OCI-LY3 (cell line): ENCODE measurements around the gene OGFOD2.

Experiments
- H2AFZ ChIP-seq: fragments of 200-600, 300-600 bp; shearing (Covaris generic); 2 replicates; pipeline ENCODE4 v1.6.0; 2014; ENCODE audit warnings: antibody characterized with exemption, low read depth, low read length
- H3K27ac ChIP-seq: fragments of 200-600, 300-600 bp; sonication (generic); 2 replicates; pipeline ENCODE4 v1.5.1; 2014; ENCODE audit warnings: mild to moderate bottlenecking, low read length, moderate library complexity, mixed read lengths
- H3K27me3 ChIP-seq: fragments of 200-600, 300-600 bp; sonication (generic); 2 replicates; pipeline ENCODE4 v1.6.1; 2014; ENCODE audit warnings: low read depth, low read length, mixed read lengths
- H3K36me3 ChIP-seq: fragments of 200-600, 300-600 bp; sonication (generic); replicated peaks from 2 replicates; pipeline ENCODE3; 2014; ENCODE audit warnings: low read depth, low read length, mixed read lengths
- H3K4me1 ChIP-seq: fragments of 300-600, 200-600 bp; sonication (generic); 2 replicates; pipeline ENCODE4 v1.6.1; 2014; ENCODE audit warnings: low read length, mixed read lengths
- H3K4me2 ChIP-seq: fragments of 200-600, 300-600 bp; sonication (generic); 2 replicates; pipeline ENCODE4 v1.6.1; 2014; ENCODE audit warnings: low read length, mixed read lengths
- H3K4me3 ChIP-seq: fragments of 300-600, 200-600 bp; sonication (generic); 2 replicates; pipeline ENCODE4 v1.5.1; 2014; ENCODE audit warnings: antibody characterized with exemption, mild to moderate bottlenecking, low read length, moderate library complexity
- H3K79me2 ChIP-seq: fragments of 300-600, 200-600 bp; shearing (Covaris generic); 2 replicates; pipeline ENCODE4 v1.6.1; 2014; ENCODE audit warnings: mild to moderate bottlenecking, low read length, mixed read lengths
- H3K9ac ChIP-seq: fragments of 300-600, 200-600 bp; shearing (Covaris generic); 2 replicates; pipeline ENCODE4 v1.6.0; 2014; ENCODE audit warnings: mild to moderate bottlenecking, low read length, moderate library complexity
- H3K9me3 ChIP-seq: fragments of 200-600, 300-600 bp; shearing (Covaris generic); 2 replicates; pipeline ENCODE4 v1.6.1; 2014; ENCODE audit warnings: low read length, mixed read lengths; ENCODE audit not compliant: insufficient read depth
- H4K20me1 ChIP-seq: fragments of 200-600, 300-600 bp; sonication (generic); 2 replicates; pipeline ENCODE4 v1.6.1; 2016; ENCODE audit warnings: low read length, mixed read lengths; ENCODE audit not compliant: insufficient read depth
- CTCF ChIP-seq: fragments of 200-600, 300-600 bp; sonication (generic); IDR thresholded peaks from 2 replicates; pipeline ENCODE4 v1.5.1; 2014; ENCODE audit warnings: antibody characterized with exemption, low read length, low read depth
- EZH2phosphoT487 ChIP-seq: fragments of 200-600 bp; shearing (Covaris generic); IDR thresholded peaks from 2 replicates; pipeline ENCODE4 v1.6.1; 2018; ENCODE audit warnings: antibody characterized with exemption, mixed run types, low read depth

OGFOD2 gene

GRCh38 chr12:122943196-122943595, 31.8 kb upstream of the OGFOD2 start:
- Histone ChIP-seq H3K36me3 (no peaks in the 10 kb centered on the region), H3K27ac (no peak overlapping the region), H3K4me2 (no peak overlapping the region), H3K9me3 (no peaks in the 10 kb centered on the region), H3K4me3 (no peak overlapping the region), H2AFZ (no peak overlapping the region), H4K20me1 (no peaks in the 10 kb centered on the region), H3K79me2 (no peaks in the 10 kb centered on the region), H3K27me3 (peaks cover 10% of the 10 kb centered on the region; the same call in 1 of the 2 replicates), H3K4me1 (peaks cover 7% of the 10 kb centered on the region; the same call in 1 of the 2 replicates), H3K9ac (no peak overlapping the region)
- TF ChIP-seq CTCF (no peak), EZH2phosphoT487 (no peak)

DNA sequence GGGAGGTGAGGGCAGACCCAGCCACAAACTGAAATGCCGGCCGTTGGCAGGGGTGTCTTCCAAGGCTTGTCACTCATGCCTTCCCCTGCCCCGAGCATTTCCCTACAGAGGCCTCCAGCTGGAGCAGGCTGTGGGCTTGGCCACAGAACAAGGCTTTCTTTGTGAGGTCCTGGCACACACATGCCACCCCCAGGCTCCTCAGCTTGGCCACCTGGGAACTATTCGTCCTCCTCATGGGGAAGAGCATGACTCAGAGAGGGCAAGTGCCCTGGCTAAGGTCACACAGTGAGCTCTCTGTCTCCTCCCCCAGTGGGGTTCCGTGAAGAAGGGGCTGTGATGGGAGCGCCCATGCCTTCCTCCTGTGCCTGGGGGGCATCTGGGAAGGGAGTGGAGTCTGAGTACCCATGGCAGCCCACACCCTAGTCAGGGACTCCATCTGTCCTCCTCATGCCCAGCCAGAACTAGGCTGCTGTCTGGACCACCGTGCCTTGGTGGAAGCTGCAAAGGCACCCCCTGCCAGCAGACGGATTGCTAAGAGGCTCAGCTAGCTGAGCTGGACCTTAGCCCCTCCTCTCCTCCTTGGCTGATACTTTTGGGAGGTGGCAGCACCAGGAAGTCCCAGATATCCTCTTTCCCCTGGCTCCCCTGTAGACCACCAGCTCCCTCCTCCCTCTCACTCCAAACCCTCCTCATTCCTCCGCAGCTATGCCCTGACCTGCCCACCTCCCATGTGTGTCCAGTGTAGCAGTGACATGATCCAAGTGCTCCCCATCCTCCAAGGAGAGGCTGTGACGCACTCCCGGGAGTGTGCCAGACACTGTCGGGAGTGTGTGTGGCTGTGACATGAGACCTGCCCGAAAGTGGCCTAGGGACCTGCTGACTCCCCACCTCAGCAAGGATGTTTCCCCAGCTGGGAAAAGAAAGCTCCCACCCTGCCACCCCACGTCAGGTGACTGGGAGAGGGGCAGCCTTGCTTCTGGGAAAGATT, 30.1 kb upstream of the OGFOD2 start:
- H3K36me3 ChIP-seq: no peaks in the 10 kb centered on the region
- peaks cover 10% of the 10 kb centered on the region; the same call in 1 of the 2 replicates for H3K27me3 ChIP-seq
- H3K4me1 ChIP-seq: peaks cover 7% of the 10 kb centered on the region; the same call in 1 of the 2 replicates
- no peak overlapping the region for H3K4me3 ChIP-seq
- no peak overlapping the region for H2AFZ ChIP-seq
- H3K79me2 ChIP-seq: no peaks in the 10 kb centered on the region
- H3K9ac ChIP-seq: no peak overlapping the region
- no peaks in the 10 kb centered on the region for H4K20me1 ChIP-seq
- TF ChIP-seq EZH2phosphoT487: no peak
- no peak for TF ChIP-seq CTCF
- no peak overlapping the region for H3K27ac ChIP-seq
- H3K4me2 ChIP-seq: no peak overlapping the region
- no peaks in the 10 kb centered on the region for H3K9me3 ChIP-seq

GRCh38 chr12:122946690-122947341, 28.2 kb upstream of the OGFOD2 start:
- no peaks in the 10 kb centered on the region for H3K79me2 ChIP-seq
- H3K4me3 ChIP-seq: no peak overlapping the region
- no peak overlapping the region for H3K4me2 ChIP-seq
- H3K36me3 ChIP-seq: no peaks in the 10 kb centered on the region
- TF ChIP-seq CTCF (peak; percentile 23; the same call in 1 of the 2 replicates), EZH2phosphoT487 (no peak)
- no peaks in the 10 kb centered on the region for H4K20me1 ChIP-seq
- H3K4me1 ChIP-seq: peaks cover 10% of the 10 kb centered on the region; the same call in 1 of the 2 replicates
- no peak overlapping the region; the same call in 1 of the 2 replicates for H2AFZ ChIP-seq
- H3K9ac ChIP-seq: no peak overlapping the region
- H3K27ac ChIP-seq: no peak overlapping the region
- H3K9me3 ChIP-seq: no peaks in the 10 kb centered on the region
- H3K27me3 ChIP-seq: peaks cover 10% of the 10 kb centered on the region; the same call in 1 of the 2 replicates

- Histone ChIP-seq H2AFZ (no peak overlapping the region), H3K4me2 (no peak overlapping the region), H3K9ac (no peak overlapping the region), H3K9me3 (no peaks in the 10 kb centered on the region), H3K4me1 (peaks cover 12% of the 10 kb centered on the region; the same call in 1 of the 2 replicates), H3K27ac (no peak overlapping the region), H3K27me3 (peaks cover 6% of the 10 kb centered on the region; the same call in 1 of the 2 replicates), H3K4me3 (no peak overlapping the region), H3K36me3 (no peaks in the 10 kb centered on the region), H4K20me1 (no peaks in the 10 kb centered on the region), H3K79me2 (no peaks in the 10 kb centered on the region)
- TF ChIP-seq EZH2phosphoT487 (no peak), CTCF (no peak)
Measured at GRCh38 chr12:122947352-122947792, 27.7 kb upstream of the OGFOD2 start.
